Measurements from ENCODE around the gene SF1. TPM values are rescaled to one million over a fixed set of nuclear protein-coding genes. Genes with fewer than 3 reads are reported as not detected.

Gene SF1
- total RNA-seq, 3 donors from 2014 or later (not counting 1 experiment from before 2014, with no cell fraction given): 841 to 864 (median 845) TPM

DNA sequence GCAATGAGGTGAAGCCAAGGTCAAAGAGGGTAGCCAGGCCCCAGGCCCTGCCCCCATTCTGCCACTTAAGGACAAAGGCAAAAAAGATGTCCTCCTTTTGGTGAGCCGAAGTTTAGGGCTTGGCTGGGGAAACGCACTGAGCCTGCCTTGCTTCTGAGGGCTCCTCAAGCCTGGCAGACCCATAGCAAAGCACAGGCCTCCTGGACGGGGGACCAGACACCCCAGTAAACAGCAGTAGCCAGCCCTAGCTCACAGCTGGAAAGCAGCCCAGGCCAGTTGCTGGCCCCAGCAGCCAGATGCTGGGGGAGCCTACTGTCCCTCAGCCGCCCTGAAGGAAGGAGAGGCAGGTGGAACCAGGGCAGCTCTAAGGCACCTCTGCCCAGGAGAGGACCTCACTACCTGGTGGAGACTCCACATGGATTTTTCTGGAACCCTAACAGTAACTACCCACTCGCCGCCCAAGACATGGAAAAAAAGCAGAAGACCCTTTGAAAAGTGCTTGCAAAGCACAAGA, 14.8 kb downstream of the SF1 start:
- Histone ChIP-seq H3K4me1 (ENCODE audit: control insufficient read depth, insufficient read depth, low read length) (peaks cover 98% of the 10 kb centered on the region), H3K4me3 (ENCODE audit: low read length) (no peak overlapping the region), H3K27me3 (ENCODE audit: control insufficient read depth, insufficient read depth, low read length) (no peaks in the 10 kb centered on the region), H3K27ac (ENCODE audit: low read length) (peak overlapping the region; percentile 59), H3K36me3 (ENCODE audit: control insufficient read depth, insufficient read depth, low read length) (peaks cover 44% of the 10 kb centered on the region), H3K9me3 (ENCODE audit: control insufficient read depth, insufficient read depth, low read length) (no peaks in the 10 kb centered on the region)
- Mint-ChIP-seq H3K27ac (peak overlapping the region; percentile 95 to 96), H3K27me3 (ENCODE audit: low read depth in 2 of 2) (no peaks in the 10 kb centered on the region), H3K4me3 (peak overlapping the region; percentile 83), H3K4me1 (peaks cover 84 to 89% of the 10 kb centered on the region in 2 donors), H3K9me3 (no peaks in the 10 kb centered on the region), H3K36me3 (peaks cover 16% of the 10 kb centered on the region)
- DNase-seq (peak in 1 of 2 donors; percentile 47), ATAC-seq (peak in 2 of 3 donors; percentile 1 to 3)
- TF ChIP-seq, protein P1, sequence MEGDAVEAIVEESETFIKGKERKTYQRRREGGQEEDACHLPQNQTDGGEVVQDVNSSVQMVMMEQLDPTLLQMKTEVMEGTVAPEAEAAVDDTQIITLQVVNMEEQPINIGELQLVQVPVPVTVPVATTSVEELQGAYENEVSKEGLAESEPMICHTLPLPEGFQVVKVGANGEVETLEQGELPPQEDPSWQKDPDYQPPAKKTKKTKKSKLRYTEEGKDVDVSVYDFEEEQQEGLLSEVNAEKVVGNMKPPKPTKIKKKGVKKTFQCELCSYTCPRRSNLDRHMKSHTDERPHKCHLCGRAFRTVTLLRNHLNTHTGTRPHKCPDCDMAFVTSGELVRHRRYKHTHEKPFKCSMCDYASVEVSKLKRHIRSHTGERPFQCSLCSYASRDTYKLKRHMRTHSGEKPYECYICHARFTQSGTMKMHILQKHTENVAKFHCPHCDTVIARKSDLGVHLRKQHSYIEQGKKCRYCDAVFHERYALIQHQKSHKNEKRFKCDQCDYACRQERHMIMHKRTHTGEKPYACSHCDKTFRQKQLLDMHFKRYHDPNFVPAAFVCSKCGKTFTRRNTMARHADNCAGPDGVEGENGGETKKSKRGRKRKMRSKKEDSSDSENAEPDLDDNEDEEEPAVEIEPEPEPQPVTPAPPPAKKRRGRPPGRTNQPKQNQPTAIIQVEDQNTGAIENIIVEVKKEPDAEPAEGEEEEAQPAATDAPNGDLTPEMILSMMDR (IDR thresholded peaks at IDR 0.05): no peak
- intact Hi-C loops (cut with micrococcal nuclease): loop anchor here (2.0 kb wide), 1 partner anchor 15 kb away; the partner anchor contains the start of gene SF1
- WGBS (ENCODE audit: insufficient coverage): 50% methylated on average over 6 of the region's 6 CpGs

DNA sequence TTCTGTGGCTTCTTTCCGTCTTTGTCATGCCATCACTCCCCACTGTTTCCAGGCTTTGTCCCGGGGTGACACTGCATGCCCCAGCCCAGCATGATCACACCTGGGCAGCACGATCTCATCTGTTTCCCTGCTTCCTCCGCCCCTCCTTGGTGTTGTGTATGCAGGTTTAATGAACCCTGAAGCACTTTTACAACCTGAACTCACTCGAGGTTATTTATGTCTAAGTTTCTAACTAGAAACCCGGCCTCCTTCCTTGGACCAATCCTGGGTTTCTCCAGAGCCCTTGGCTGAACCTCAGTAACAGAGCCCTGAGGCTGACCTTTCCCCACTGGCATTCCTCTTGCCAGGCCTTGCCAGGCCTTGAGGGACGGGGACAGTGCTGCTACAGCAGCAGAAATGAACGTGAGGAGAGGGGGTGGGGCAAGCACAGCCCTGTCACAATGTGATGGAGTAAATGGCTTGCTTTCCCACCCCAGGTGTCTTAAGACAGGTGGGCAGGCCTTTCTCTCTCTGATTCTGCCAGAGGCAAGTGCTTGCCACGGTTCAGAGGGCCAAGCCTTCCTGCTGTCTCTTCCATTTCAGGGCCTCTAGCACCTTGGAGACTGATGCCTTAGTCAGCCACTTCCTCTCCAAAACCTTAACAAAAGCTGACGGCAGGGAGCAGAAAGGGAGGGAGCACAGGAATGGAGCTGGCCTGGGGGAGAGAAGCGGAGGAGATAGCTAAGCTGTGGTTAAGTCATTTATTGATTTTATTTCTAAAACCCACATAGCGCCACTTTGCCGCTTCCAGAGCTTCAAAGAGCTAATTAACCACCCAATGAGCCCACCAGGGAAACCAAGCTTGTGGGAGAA, 15.4 kb downstream of the SF1 start:
- H3K36me3 ChIP-seq (ENCODE audit: control insufficient read depth, insufficient read depth, low read length): peaks cover 37% of the 10 kb centered on the region
- ATAC-seq (peak in 1 of 3 donors; percentile 14), DNase-seq (peak in 1 of 2 donors; percentile 58)
- Mint-ChIP-seq H3K27me3 (ENCODE audit: low read depth in 2 of 2) (no peaks in the 10 kb centered on the region), H3K27ac (peak overlapping the region; percentile 95 to 96), H3K36me3 (peaks cover 12% of the 10 kb centered on the region), H3K4me1 (peaks cover 78 to 84% of the 10 kb centered on the region in 2 donors), H3K9me3 (no peaks in the 10 kb centered on the region), H3K4me3 (peak overlapping the region; percentile 83)
- intact Hi-C loops (cut with micrococcal nuclease): no loop called here
- H3K4me3 ChIP-seq (ENCODE audit: low read length): no peak overlapping the region
- TF ChIP-seq, protein P1 (IDR thresholded peaks at IDR 0.05): no peak
- no peaks in the 10 kb centered on the region for H3K27me3 ChIP-seq (ENCODE audit: control insufficient read depth, insufficient read depth, low read length)
- H3K27ac ChIP-seq (ENCODE audit: low read length): peak overlapping the region; percentile 59
- H3K9me3 ChIP-seq (ENCODE audit: control insufficient read depth, insufficient read depth, low read length): no peaks in the 10 kb centered on the region
- 27% methylated on average over 11 of the region's 13 CpGs for WGBS (ENCODE audit: insufficient coverage)
- H3K4me1 ChIP-seq (ENCODE audit: control insufficient read depth, insufficient read depth, low read length): peaks cover 99% of the 10 kb centered on the region

DNA sequence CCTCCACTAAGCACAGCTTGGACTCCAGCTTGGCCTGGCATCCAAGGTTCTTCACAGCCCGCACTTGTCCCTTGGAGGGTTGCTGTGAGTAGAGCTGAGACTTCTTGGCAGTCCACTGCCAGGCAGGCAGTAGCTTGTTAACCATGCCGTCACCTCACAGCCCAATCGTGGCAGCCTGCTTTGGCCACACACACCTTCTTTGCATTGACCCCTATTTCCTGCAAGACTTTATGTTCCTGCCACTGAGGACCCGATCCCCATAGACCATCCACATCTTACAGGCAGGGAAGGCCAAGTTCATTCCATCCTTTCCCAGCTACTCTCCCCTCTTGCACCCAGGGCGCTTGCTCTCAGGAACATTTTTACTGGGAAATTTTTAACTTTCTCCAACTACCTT, 16.1 kb downstream of the SF1 start:
- peaks cover 12% of the 10 kb centered on the region for H3K36me3 Mint-ChIP-seq
- 37% methylated on average over 5 of the region's 5 CpGs for WGBS (ENCODE audit: insufficient coverage)
- no peak overlapping the region for H3K4me3 ChIP-seq (ENCODE audit: low read length)
- H3K9me3 Mint-ChIP-seq: no peaks in the 10 kb centered on the region
- peaks cover 31% of the 10 kb centered on the region for H3K36me3 ChIP-seq (ENCODE audit: control insufficient read depth, insufficient read depth, low read length)
- no peaks in the 10 kb centered on the region for H3K27me3 ChIP-seq (ENCODE audit: control insufficient read depth, insufficient read depth, low read length)
- ATAC-seq (peak in 2 of 3 donors; percentile 21 to 28), DNase-seq (no peak)
- H3K9me3 ChIP-seq (ENCODE audit: control insufficient read depth, insufficient read depth, low read length): no peaks in the 10 kb centered on the region
- H3K27me3 Mint-ChIP-seq (ENCODE audit: low read depth in 2 of 2): no peaks in the 10 kb centered on the region
- TF ChIP-seq, protein P1 (IDR thresholded peaks at IDR 0.05): no peak
- peak overlapping the region; percentile 83 for H3K4me3 Mint-ChIP-seq
- H3K27ac ChIP-seq (ENCODE audit: low read length): peak overlapping the region; percentile 59
- H3K4me1 ChIP-seq (ENCODE audit: control insufficient read depth, insufficient read depth, low read length): peaks cover 98% of the 10 kb centered on the region
- peaks cover 72 to 83% of the 10 kb centered on the region in 2 donors for H3K4me1 Mint-ChIP-seq
- intact Hi-C loops (cut with micrococcal nuclease): no loop called here
- peak overlapping the region; percentile 95 to 96 for H3K27ac Mint-ChIP-seq
